Stimulated activated naive B cell treated with anti-CD40 and anti-IgM and Interleukin-4, amounts not matched to agents 10 μg/mL and 1 μg/mL and 100 μg/mL, for 72 hours (primary cell): Measurements from ENCODE around the gene NPPA.
A peak's percentile ranks its signal among the peaks of the same experiment; 100 is the strongest.

ENCODE experiments used
- ATAC-seq, 2 donors: fragments of 150-1000 bp; cut with Tn5 transposase; replicated peaks; 2 replicates each; pipeline ENCODE4 v1.10.0; 2021; ENCODE audit warnings: moderate library complexity in 1 of 2
- DNase-seq: peaks from one replicate; pipeline ENCODE4 v3.0.0; 2021
- H3K27ac Mint-ChIP-seq: one replicate; pipeline ENCODE4 v1.8.0; 2022; ENCODE audit warnings: mild to moderate bottlenecking, mixed read lengths
- H3K27me3 Mint-ChIP-seq, 2 donors: one replicate each; pipeline ENCODE4 v1.8.0; 2022; ENCODE audit warnings: mixed read lengths in 2 of 2
- H3K36me3 Mint-ChIP-seq, 2 donors: one replicate each; pipeline ENCODE4 v1.8.0; 2022; ENCODE audit warnings: mixed read lengths in 2 of 2, mild to moderate bottlenecking in 1 of 2
- H3K4me1 Mint-ChIP-seq, 2 donors: one replicate each; pipeline ENCODE4 v1.8.0; 2022; ENCODE audit warnings: mixed read lengths in 2 of 2, mild to moderate bottlenecking in 1 of 2
- H3K4me3 Mint-ChIP-seq, 2 donors: one replicate each; pipeline ENCODE4 v1.8.0; 2022; ENCODE audit warnings: mild to moderate bottlenecking in 2 of 2, mixed read lengths in 2 of 2, moderate library complexity in 1 of 2
- H3K9me3 Mint-ChIP-seq, 2 donors: one replicate each; pipeline ENCODE4 v1.8.0; 2022; ENCODE audit warnings: mixed read lengths in 2 of 2, mild to moderate bottlenecking in 1 of 2

The NPPA gene

DNA sequence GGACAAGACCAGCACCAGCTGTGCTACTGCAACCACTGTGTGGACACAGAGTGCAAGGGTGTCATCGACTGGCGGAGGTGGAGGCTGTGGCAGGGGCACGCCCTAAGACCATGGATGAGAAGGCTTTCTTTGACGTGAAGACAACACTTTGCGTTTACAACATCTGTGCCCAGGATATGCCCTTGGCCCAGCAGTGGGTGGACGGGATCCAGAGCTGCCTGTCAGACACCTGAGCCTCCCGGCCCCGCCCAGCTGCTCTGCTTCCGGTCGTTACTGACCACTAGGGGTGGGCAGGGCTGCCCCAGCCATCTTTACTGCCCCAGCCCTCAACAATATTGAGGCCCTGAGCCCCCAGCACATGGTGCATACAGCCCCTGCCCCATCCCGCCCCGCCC, 32.6 kb upstream of the NPPA start:
- peaks cover 0 to 2% of the 10 kb centered on the region in 2 donors for H3K4me1 Mint-ChIP-seq
- DNase-seq (no peak), ATAC-seq (no peak)
- H3K27me3 Mint-ChIP-seq: peaks cover 25 to 37% of the 10 kb centered on the region in 2 donors
- no peaks in the 10 kb centered on the region for H3K36me3 Mint-ChIP-seq
- H3K27ac Mint-ChIP-seq: no peak overlapping the region
- H3K9me3 Mint-ChIP-seq: peaks cover 0 to 1% of the 10 kb centered on the region in 2 donors
- no peak overlapping the region for H3K4me3 Mint-ChIP-seq

DNA sequence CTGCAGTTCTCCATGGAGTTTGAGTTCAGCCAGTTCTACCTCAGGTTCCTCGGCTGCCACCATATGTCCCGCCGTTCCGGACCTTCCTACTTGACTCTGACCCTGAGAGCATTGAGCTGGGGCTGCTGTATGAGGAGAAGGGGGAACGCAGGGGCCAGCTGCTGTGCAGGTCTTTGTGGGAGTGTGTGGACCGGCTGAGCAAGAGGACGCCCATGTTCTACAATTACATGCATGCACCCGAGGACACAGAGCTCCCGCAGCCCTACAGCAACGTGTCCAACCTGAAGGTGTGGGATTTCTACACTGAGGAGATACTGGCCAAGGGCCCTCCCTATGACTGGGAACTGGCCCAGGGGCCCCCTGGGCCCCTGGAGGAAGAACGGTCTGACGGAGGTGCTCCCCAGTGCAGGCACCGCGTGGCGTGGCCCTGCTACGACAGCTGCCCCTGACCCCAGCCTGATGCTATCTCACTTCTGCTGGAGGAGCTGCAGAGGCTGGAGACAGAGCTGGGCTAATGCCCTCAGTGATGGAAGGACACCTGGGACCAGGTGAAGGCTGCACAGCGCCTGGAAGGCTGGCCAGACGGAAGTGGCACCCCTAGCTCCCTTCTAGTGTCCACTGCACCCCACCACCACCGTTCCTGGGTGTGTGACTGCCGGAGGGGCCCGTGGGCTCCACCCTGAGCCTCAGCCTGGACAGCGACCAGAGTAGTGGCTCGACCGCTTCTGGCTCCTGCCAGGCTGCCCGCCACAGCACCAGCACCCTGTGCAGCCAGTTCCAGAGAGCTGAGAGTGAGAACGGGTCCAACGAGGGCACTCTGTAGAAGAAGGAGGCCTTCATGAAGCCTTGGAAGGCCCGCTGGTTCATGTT, 32.0 kb upstream of the NPPA start:
- H3K27ac Mint-ChIP-seq: peak overlapping the region; percentile 20
- peaks cover 25 to 43% of the 10 kb centered on the region in 2 donors for H3K27me3 Mint-ChIP-seq
- peaks cover 0 to 1% of the 10 kb centered on the region in 2 donors for H3K9me3 Mint-ChIP-seq
- no peak for ATAC-seq
- no peak overlapping the region for H3K4me3 Mint-ChIP-seq
- DNase-seq: no peak
- no peaks in the 10 kb centered on the region for H3K36me3 Mint-ChIP-seq
- peaks cover 0 to 2% of the 10 kb centered on the region in 2 donors for H3K4me1 Mint-ChIP-seq

DNA sequence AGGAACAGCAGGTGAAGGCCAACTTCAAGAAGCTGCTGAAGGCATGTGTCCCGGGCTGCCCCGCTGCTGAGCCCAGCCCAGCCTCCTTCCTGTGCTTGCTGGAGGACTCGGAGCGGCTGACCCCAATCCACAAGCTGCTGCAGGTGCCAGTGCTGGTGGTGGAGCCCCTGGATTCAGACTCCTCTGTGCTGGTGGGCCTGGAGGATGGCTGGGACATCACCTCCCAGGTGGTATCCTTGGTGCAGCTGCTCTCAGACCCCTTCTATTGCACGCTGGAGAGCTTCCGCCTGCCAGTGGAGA, 31.3 kb upstream of the NPPA start:
- Mint-ChIP-seq H3K27me3 (peaks cover 25 to 50% of the 10 kb centered on the region in 2 donors), H3K36me3 (no peaks in the 10 kb centered on the region), H3K9me3 (peaks cover 0 to 1% of the 10 kb centered on the region in 2 donors), H3K4me1 (peaks cover 0 to 2% of the 10 kb centered on the region in 2 donors), H3K4me3 (no peak overlapping the region), H3K27ac (no peak overlapping the region)
- DNase-seq (no peak), ATAC-seq (no peak)

DNA sequence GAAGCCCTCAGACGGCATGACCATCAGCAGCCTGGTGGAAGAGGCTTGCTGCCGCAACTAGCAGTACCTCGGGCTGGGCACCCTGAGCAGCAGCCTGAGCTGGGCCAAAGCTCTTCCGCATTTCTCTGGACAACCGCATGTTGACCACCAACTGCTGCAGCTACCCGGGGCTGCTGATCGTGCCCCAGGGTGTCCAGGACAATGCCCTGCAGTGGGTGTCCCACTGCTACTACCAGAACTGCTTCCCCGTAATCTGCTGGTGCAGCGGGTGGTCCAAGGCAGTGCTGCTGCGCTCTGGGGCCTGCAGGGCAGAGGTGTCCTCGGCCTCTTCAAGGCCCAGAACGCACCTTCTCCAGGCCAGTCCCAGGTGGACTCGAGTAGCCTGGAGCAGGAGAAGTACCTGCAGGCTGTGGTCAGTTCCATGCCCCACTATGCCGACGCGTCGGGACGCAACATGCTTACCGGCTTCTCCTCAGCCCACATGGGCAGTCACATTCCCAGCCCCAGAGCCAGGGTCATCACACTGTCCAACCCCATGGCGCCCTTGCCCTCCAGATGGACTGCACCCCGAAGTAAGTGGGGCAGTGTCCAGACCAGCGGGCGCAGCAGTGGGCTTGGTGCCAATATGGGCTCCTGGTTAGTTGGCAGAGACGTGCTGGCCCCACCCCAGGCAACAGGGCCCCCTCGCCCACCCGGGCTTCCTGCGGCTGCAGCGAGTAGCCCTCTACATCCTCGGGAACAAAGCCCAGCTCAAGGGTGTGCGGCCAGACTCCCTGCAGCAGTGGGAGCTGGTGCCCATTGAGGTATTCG, 30.7 kb upstream of the NPPA start:
- H3K4me3 Mint-ChIP-seq: no peak overlapping the region

DNA sequence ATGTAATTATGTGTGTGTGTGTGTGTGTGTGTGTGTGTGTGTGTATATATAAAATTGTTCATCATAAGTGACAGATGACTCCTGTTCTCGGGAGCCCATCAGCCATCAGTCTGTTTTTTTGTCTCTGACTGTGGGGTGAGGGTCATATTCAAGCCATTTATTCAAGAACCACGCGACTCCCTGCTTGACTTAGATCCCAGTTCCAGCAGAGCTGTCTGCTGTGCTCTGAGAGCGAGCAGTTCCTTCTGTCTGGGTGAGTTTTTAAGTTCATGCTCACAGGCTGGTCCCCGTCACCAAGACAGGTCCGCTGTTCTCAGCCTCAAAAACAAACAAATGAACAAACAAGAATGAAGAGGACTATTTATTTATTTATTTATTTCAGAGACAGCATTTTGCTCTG, 29.5 kb upstream of the NPPA start:
- H3K27ac Mint-ChIP-seq: no peak overlapping the region
- DNase-seq: no peak
- H3K9me3 Mint-ChIP-seq: peaks cover 0 to 1% of the 10 kb centered on the region in 2 donors
- no peak overlapping the region for H3K4me3 Mint-ChIP-seq
- peaks cover 20 to 44% of the 10 kb centered on the region in 2 donors for H3K27me3 Mint-ChIP-seq
- ATAC-seq: no peak
- H3K4me1 Mint-ChIP-seq: no peaks in the 10 kb centered on the region
- H3K36me3 Mint-ChIP-seq: no peaks in the 10 kb centered on the region

More for the DNA sequence above, 30.7 kb upstream of the NPPA start:
- Mint-ChIP-seq H3K9me3 (peaks cover 0 to 1% of the 10 kb centered on the region in 2 donors), H3K27me3 (peaks cover 25 to 51% of the 10 kb centered on the region in 2 donors), H3K27ac (no peak overlapping the region), H3K4me1 (peaks cover 0 to 2% of the 10 kb centered on the region in 2 donors), H3K36me3 (no peaks in the 10 kb centered on the region)
- ATAC-seq: no peak
- no peak for DNase-seq

DNA sequence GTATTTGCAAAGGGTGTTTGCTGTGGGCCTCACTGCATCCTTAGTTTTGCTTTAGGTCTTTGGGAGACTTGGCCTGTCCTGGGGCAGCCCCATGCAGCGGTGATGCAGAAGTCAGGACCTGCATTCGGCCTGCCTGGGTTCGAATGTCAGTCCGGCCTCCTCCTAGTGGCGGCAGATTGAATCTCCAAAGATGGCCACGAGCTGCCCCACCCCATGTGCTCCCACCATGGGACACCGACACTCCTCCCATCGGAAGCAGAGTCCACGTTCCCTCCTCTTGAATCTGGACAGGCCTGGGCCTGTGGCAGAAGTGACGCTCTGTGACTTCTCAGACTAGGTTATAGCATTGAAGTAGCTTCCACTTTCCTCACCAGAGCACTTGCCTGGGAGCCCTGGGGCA, 27.5 kb upstream of the NPPA start:
- no peak for DNase-seq
- no peak for ATAC-seq
- Mint-ChIP-seq H3K27ac (no peak overlapping the region), H3K27me3 (peaks cover 11 to 35% of the 10 kb centered on the region in 2 donors), H3K4me3 (no peak overlapping the region), H3K36me3 (no peaks in the 10 kb centered on the region), H3K4me1 (no peaks in the 10 kb centered on the region), H3K9me3 (no peaks in the 10 kb centered on the region)

DNA sequence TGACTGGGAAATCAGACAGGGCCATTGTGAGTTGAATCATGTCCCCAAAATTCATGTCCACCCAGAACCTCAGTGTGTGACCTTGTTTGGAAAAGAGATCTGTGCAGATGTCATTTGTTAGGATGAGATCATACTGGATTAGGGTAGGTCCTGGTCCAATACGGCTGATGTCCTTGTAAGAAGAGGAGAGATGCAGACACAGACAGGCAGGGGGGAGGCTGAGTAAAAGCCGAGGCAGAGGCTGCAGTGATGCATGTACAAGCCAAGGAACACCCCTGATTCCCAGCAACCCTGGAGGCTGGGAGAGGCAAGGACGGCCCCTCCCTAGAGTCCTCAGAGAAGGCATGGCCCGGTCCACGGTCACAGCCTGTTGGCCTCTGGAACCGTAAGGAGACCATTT, 27.0 kb upstream of the NPPA start:
- Mint-ChIP-seq H3K9me3 (no peaks in the 10 kb centered on the region), H3K4me3 (no peak overlapping the region), H3K27me3 (peaks cover 11 to 39% of the 10 kb centered on the region in 2 donors), H3K4me1 (no peaks in the 10 kb centered on the region), H3K36me3 (no peaks in the 10 kb centered on the region), H3K27ac (no peak overlapping the region)
- DNase-seq (no peak), ATAC-seq (no peak)

DNA sequence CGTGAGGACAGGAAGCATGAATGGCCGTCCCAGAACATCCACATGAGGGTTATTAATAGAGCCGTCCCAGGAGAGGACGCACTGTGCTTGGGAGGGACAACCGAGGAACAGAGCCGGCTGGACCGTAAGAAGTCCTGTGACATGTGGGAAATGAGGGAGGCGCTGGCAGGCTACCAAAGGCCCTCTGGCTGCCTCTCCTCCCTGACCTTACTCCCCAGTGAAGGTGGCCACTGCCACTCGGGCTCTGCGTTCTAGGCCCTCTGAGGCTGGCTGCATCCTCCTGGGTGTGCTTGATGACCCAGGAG, 26.6 kb upstream of the NPPA start:
- no peak for DNase-seq
- Mint-ChIP-seq H3K9me3 (no peaks in the 10 kb centered on the region), H3K27me3 (peaks cover 11 to 41% of the 10 kb centered on the region in 2 donors), H3K4me3 (no peak overlapping the region), H3K27ac (no peak overlapping the region), H3K4me1 (no peaks in the 10 kb centered on the region), H3K36me3 (no peaks in the 10 kb centered on the region)
- no peak for ATAC-seq

DNA sequence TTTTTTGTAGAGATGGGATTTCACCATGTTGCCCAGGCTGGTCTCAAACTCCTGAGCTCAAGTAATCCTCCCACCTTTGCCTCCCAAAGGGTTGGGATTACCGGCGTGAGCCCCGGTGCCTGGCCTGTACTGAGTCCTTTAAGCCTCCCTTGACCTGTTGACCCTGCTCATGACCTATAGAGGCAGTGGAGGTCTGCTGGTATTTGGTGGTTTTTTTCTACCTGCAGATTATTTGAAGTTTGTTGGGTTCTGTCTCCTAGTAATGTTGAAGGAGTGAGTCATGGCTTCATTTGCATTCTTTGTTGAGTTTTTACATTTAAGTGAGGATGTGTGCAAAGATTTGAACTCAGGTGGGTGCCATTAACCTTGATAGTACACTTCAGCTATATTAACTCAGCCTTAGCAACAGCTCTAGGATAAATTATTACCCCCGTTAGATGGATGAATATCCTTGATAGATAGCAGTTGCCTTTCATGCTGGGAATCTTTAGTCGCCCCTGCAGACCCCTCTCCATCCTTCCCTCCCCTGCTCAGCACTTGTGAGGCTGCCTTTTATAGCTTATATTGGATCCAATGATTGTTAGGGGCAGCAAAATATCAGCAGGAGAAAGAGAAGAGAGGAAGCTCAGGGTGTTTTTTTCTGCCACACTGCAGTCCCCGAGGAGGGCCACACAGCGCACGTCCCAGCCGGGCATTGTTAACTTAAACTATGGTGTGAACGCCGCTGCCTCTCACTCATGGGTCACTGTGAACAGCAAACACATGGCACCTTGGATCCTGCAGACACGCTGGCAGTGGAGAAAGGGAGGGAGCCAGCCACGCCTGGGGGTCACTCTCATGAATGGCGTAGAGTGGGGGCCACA, 26.0 kb upstream of the NPPA start:
- ATAC-seq (no peak), DNase-seq (no peak)
- H3K27me3 Mint-ChIP-seq: peaks cover 11 to 36% of the 10 kb centered on the region in 2 donors
- H3K4me1 Mint-ChIP-seq: no peaks in the 10 kb centered on the region
- no peaks in the 10 kb centered on the region for H3K36me3 Mint-ChIP-seq
- no peak overlapping the region for H3K4me3 Mint-ChIP-seq
- H3K27ac Mint-ChIP-seq: no peak overlapping the region
- no peaks in the 10 kb centered on the region for H3K9me3 Mint-ChIP-seq

DNA sequence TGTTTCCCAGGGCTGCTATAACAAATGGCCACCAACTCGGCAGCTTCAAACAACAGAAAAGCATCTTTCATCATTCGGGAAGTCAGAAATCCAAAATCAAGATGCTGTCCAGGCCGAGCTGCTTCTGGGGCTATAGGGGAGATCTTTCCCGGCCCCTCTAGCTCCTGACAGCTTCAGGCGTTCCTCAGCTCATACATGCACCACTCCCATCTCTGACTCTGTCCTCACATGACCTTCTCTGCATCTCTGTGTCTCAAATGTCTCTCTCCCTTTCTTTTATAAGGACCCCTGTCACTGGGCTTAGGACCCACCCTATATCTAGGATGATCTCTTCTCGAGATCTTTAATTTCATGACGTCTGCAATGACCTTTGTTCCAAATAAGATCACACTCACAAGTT, 25.0 kb upstream of the NPPA start:
- Mint-ChIP-seq H3K4me1 (no peaks in the 10 kb centered on the region), H3K4me3 (no peak overlapping the region), H3K9me3 (no peaks in the 10 kb centered on the region), H3K27me3 (peaks cover 11 to 42% of the 10 kb centered on the region in 2 donors), H3K36me3 (no peaks in the 10 kb centered on the region), H3K27ac (no peak overlapping the region)
- DNase-seq: no peak
- no peak for ATAC-seq

DNA sequence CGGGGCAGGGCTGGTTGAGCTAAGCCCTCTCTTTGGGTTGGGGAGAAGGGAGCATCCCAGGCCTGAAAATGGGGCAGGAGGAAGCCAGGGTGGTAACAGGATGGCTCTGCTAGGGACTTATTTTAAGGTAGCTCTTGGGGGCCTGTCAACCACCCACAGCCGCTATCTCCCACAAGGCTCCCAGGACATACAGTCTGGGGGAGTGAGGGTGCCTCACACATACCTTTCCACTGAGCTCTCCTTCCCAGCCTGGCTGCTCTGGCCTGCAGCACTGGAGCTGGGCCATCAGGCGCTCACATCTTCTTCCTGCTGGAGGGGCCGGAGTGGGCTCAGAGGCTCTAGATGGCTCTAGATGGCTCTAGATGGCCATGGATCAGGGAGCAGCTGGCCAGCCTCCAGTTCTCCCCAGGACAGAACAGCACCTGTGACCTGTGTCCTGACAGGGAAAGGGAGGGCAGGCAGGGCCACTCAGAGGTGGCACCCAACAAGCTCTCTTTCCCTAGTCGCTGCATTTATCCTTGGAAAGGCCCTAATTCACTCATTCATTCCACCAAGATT, 22.1 kb upstream of the NPPA start:
- H3K9me3 Mint-ChIP-seq: no peaks in the 10 kb centered on the region
- ATAC-seq (no peak), DNase-seq (no peak)
- H3K27ac Mint-ChIP-seq: no peak overlapping the region
- no peak overlapping the region for H3K4me3 Mint-ChIP-seq
- peaks cover 2 to 29% of the 10 kb centered on the region in 2 donors for H3K27me3 Mint-ChIP-seq
- H3K36me3 Mint-ChIP-seq: no peaks in the 10 kb centered on the region
- H3K4me1 Mint-ChIP-seq: no peaks in the 10 kb centered on the region

DNA sequence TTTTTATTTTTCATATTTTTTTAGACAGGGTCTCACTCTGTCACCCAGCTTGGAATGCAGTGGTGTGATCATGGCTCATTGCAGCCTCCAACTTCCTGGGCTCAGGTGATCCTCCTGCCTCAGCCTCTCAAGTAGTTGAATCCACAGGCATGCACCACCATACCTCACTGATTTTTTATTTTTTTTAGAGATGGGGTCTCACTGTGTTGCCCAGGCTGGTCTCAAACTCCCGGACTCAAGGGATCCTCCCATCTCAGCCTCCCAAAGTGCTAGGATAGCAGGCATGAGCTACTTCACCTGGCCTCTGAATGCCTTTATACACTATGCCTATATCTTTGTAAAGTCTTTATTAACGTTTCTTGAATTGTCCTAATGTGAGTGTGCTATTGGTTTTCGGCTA, 21.5 kb upstream of the NPPA start:
- ATAC-seq (no peak), DNase-seq (no peak)
- Mint-ChIP-seq H3K27me3 (peaks cover 5 to 26% of the 10 kb centered on the region in 2 donors), H3K36me3 (no peaks in the 10 kb centered on the region), H3K27ac (no peak overlapping the region), H3K9me3 (no peaks in the 10 kb centered on the region), H3K4me3 (no peak overlapping the region), H3K4me1 (no peaks in the 10 kb centered on the region)

DNA sequence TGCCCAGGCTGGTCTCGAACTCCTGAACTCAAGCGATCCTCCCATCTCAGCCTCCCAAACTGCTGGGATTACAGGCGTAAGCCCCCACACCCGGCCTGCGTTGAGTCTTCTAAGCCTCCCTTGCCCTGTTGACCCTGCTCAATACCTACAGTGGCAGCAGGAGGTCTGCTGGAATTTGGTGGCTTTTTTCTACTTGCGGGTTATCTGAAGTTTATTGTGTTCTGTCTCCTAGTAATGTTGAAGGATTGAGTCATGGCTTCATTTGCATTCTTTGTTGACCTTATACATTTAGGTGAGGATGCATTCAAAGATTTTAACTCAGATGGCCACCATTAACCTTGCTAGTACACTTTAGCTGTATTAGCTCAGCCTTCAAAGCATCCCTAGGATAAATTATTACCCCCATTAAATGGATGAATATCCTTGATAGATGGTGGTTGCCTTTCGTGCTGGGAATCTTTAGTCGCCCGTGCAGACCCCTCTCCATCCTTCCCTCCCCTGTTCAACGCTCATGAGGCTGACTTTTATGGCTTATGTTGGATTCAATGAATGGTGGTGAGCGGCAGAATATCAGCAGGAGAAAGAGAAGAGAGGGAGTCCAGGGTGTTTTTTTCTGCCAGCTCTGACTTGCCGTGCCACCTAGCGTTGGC, 20.9 kb upstream of the NPPA start:
- DNase-seq: no peak
- H3K9me3 Mint-ChIP-seq: no peaks in the 10 kb centered on the region
- ATAC-seq: no peak
- H3K4me1 Mint-ChIP-seq: no peaks in the 10 kb centered on the region
- no peak overlapping the region for H3K4me3 Mint-ChIP-seq
- H3K27me3 Mint-ChIP-seq: peaks cover 5 to 22% of the 10 kb centered on the region in 2 donors
- no peaks in the 10 kb centered on the region for H3K36me3 Mint-ChIP-seq
- no peak overlapping the region for H3K27ac Mint-ChIP-seq

DNA sequence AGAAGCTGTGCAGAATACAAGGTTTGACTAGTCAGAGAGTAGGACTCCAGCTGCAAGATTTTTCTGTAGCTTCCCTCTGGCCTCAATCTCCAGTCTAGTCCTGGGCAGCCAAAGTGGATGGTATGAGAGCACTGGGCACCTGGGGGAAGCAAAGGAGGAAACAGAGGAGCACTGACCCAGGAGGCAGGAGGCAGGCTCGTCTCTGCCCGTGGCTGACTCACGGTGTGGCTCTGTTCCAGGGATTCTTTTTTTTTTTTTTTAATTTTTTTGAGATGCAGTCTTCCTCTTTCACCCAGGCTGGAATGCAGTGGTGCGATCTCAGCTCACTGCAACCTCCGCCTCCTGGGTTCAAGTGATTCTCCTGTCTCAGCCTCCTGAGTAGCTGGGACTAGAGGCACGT, 15.3 kb upstream of the NPPA start:
- no peak for ATAC-seq
- no peak for DNase-seq
- Mint-ChIP-seq H3K9me3 (no peaks in the 10 kb centered on the region), H3K4me3 (no peak overlapping the region), H3K27ac (no peak overlapping the region), H3K36me3 (no peaks in the 10 kb centered on the region), H3K4me1 (no peaks in the 10 kb centered on the region), H3K27me3 (peaks cover 40 to 55% of the 10 kb centered on the region in 2 donors)
